Measurements from ENCODE around the gene ICE2.
"Not testable (repeated sequence)": the region's sequence is repeated elsewhere in the genome, so short reads cannot be mapped to it uniquely, and the experiment has no call there.

The ICE2 gene

DNA sequence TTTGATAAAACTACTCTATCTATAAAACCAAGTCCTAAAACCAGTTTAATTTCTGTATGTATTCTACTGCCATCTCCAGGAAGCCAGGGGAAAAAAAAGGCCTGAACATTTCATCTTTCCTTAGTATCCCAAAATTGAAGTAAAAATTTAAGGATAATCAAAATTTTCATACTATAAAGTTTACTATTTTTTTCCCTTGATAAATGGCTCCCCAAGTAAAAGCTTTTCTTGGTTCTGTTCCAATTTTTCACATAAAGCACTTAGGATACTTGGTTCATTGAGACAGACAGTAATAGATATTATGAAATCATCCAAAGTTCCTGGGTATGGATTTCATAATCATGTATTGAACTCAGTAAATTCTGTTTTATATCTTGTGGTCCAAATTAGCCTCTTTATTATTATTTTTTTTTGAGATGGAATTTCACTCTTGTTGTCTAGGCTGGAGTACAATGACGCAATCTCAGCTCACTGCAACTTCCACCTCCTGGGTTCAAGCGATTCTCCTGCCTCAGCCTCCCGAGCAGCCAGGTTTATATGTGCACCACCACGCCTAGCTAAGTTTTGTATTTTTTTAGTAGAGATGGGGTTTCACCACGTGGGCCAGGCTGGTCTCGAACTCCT is 34.5 kb downstream of the ICE2 start:
- no peak for DNase-seq

DNA sequence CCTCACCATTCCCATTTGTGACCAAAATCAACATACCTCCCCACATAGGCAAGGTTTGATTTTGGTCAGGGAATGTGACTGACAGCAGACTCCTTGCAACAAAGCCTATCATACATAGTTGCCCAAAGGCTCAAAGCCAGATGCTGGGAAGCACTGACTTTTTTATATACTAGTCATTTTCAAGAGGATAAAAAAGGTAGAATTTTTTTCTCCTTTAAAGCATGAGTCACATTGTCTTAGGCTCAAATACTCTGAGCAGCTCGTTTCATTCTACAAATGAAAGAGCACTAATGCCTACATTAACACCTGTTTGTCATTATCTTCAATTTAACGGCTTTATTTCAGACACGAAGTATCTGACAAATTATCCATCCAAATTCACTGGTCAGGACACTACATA is 36.2 kb downstream of the ICE2 start:
- DNase-seq: no peak

DNA sequence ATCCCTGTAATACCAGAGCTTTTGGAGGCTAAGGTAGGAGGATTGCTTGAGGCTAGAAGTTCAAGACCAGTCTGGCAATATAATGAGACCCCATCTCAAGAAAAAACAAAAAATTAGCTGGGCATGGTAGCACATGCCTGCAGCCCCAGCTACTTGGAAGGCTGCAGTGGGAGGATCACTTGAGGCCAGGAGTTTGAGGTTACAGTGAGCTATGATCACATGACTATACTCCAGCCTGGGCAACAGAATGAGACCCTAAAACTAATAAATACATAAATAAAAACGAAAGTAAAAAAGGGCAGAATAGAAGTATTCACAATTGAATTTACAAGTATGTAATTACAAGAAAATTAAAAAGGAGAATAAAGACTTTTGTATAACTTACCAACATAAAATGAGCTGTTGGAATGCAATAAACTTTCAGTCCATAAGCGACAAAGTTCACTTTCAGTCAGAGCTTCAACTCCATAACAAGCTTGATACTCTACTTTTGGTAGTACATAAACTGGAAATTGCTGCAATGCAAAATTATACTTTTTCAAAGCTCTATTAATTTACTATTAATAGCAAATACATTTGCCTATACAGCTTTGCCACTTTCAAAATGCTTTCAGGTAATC is 36.8 kb downstream of the ICE2 start:
- no peak for DNase-seq

DNA sequence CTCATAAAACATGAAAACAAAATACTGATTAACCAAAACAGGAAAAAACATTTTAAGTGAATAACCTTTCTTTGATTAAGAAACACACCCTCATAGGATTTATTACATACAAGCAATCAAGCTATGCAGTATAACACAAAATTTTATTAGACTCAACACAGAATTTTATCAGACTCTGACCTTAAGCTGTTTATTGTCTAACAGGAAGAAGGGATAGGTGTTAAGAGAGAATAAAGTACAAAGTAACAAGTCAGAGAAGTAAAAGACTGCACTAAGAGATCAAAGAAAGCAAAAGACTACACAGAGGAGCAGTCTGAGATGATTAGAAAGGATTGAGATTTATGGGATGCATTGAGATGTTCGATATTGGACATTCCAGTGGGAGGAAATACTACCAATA is 37.6 kb downstream of the ICE2 start:
- no peak for DNase-seq

DNA sequence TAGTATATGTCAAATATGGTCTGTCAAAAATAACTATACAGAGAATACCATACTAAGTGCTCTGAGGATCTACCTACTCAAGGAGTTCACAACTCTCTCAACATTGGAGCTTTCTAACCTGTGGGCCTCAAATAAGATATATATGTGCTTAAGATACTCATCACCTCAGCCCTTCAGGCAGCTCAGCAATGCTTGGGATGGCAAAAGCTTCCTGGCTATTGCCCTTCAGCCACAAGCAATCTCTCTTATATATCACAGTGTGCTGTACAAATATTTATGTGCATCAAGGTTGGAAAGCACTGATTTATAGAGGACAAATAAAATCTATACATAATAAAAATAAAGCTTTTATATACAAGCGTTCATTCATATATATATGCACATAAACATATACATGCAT is 40.3 kb downstream of the ICE2 start:
- DNase-seq: no peak

DNA sequence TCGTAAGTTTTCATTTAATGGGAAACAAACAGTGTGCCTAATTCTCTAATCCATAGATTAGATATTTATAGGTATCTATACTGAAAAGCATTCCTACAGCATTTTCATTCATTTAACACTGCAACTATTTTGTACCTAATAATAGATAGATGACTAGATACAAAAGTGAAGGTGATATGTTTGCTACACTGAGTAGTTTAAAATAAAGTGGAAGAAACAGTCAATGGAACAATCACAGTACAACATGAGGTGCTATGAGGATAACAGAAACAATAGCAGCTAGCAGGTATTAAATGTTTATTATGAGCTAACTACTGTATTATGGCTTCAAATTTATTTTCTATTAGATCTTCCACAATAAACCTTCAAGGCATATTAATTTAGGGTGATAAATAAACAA is 50.0 kb downstream of the ICE2 start:
- no peak for DNase-seq

DNA sequence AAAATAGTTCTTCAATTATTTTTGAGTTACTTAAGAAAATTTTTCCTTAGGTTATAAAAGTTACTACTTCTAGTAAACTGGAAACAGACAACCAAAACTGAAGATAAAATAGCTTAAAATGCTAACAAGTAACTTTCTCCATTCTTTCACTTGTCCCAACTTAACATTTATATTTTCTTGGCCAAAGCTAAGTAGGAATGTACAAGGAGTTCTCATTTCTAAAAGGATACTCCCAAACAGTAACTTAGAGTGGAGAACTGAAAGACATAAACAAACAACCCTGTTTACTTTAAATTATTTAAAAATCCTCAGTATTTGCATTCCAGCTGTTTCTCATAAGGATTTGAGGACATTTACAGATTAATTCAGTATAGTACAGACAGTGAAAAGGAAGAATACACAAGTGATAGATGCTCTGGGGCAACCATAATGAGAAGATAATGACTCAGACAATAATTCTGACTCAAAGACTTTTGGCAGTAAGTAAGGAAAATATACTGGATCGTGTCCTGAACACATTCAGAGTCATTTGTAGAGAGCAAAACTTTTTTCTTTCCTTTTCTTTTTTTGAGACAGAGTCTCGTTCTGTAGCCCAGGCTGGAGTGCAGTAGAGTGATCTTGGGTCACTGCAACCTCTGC is 52.0 kb downstream of the ICE2 start:
- no peak for DNase-seq

DNA sequence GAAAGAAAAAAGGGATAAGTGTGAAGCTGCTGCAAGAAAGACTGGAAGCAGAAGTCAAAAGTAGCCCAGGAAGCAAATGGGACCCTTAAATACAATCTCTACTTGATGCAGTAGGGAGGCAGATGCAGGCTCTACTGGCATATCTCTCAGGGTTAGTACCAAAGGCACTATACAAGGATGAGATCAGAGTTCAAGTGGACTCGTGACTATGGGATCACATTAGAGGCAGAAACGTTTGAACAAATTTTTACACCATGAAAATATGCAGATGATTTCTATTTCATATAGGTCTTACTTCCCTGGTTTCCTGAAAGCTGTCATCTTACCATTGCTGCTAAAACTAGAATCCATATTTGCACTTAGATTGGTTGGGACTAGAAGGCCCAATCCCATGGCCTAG is 53.5 kb downstream of the ICE2 start:
- no peak for DNase-seq

DNA sequence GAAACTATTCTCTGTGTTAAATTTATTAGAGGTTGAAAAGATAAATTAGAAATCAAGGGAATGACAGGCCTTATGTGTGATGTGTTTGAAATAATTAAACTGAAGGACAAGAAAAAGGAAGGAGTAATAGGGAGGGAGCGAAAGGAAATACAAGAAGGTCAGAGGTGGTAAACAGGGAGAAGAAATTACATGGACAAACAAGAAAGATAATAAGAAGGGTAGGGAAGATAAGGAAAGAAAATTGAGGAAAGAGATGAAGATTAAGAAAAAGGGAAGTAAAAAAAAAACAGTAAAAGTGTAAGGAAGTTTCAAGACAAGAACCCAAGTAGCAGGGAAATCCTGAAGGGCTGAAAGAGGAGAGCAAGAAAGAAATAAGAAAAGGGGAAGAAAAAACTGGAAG is 54.9 kb downstream of the ICE2 start:
- DNase-seq: no peak

DNA sequence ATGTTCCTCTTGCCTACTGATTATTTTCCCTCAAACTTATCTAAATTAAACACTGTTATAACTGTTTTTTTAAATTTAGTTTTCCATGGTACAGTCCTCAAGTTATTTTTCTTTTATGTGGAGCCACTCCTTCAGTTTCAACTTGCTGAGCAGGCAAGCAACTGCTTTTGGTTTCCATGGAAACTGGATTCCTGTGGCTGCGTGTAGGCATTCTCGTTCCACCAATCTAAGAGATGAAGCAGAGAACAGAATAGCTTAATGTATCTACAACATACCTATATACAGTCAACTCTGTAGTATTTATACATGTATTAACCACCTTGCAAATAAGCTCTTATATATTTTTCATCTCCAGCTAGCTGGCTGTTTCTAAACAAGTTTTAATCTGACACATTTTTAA is 55.4 kb downstream of the ICE2 start:
- no peak for DNase-seq

DNA sequence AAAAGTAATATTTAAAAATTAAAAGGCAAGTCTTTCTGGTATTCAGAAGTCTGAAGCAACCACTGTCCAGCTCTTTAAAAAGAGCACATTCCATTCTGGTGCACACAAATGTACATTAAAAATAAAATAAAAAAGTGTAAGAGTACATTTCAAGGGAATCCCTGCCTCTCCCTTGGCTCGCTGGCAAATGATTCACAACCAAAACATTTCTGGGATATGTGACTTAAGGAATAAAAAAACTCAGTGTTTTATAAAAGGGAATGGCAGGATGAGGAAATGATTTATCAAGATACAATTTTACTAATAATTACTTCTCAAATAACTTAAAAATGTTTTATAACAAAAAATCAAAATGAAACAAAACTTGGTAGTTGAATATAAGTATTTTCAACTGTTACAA is 57.4 kb downstream of the ICE2 start:
- DNase-seq: no peak

DNA sequence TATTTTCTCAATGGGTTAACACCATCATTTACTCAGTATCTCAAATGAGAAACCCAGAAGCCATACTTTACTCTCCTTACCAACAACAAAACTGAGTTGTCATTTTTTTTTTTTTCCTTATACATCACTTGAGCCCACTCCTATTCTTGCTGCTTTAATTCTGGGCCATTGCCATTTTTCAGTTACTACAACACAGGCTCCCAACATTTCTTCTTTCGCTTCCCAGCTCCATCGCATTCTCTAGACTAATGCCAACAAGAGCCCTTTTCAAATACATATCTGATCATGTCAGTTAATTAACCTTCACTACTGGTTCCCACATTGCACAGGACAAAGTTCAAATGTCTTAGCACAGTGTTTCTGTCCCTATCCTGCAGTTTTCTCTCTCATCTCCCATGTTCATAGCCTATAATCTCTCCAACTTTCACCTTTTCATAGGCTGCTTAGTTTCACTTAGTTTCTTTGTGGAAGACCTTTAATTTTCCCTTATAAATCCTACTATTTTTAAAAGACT is 58.7 kb downstream of the ICE2 start:
- DNase-seq: no peak

DNA sequence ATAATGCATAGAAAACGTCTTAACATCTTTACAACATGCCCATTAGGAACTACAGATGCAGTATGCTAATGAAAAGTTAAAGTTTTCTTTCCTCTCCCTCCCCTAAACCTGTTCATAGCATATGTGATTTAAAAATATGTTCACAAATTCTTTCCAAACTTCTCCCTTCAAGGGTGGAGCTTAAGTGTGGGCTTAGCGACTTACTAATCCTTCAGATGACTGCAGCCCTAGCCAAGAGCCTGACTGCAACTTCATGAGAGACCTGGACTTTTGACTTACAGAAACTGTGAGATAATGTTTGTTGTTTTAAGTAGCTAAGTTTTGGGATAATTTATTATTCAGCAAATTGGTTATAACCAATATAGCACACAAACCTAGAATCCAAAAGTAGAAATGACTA is 59.2 kb downstream of the ICE2 start:
- no peak for DNase-seq

DNA sequence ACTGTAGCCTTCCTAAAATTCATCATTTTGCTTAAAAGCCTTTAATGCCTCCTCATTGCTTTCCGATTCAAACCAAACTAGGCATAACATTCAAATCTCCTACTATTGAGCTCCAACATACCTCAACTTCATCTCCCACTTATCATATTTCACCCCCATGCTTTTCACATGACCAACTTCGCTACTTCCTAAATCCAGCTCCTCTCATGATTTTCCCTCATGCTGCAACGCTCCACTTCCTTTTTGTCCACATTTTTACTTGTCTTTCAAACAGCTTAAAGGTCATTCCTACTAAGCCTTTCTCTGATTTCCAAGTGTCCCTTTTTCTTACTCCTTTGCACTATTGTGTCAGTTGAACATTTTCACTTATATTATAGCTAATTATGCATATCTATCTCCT is 60.8 kb downstream of the ICE2 start:
- no peak for DNase-seq

DNA sequence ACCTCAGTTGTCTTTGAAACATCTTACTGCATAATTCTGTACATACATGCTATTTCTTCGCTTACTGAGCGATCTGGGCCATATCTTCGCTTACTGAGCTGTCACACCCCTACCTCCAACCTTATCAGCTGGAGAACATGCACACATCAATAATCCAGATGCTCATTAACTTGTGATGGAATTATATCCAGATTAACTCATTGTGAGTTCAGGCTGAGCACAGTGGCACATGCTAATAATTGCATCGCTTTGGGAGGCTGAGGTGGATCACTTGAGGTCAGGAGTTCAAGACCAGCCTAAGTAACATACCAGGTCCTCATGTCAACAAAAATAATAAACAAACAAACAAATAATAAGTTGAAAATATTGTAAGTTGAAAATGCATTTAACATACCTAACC is 61.8 kb downstream of the ICE2 start:
- no peak for DNase-seq

DNA sequence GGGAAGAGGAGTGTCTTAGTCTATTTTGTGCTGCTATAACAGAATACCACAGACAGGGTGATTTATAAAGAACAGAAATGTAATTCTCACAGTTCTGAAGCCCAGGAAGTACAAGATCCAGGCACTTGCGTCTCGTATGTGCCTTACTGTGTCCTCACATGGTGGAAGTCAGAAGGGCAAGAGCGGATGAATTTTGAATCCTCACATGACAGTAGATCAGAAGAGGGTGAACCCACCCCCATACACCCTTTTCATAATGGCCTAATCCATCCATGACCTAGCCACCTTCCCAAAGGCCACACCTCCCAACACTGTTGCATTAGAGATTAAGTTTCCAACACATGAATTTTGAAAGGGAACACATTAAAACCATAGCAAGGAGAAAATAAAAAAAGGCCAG is 62.5 kb downstream of the ICE2 start:
- DNase-seq: no peak

DNA sequence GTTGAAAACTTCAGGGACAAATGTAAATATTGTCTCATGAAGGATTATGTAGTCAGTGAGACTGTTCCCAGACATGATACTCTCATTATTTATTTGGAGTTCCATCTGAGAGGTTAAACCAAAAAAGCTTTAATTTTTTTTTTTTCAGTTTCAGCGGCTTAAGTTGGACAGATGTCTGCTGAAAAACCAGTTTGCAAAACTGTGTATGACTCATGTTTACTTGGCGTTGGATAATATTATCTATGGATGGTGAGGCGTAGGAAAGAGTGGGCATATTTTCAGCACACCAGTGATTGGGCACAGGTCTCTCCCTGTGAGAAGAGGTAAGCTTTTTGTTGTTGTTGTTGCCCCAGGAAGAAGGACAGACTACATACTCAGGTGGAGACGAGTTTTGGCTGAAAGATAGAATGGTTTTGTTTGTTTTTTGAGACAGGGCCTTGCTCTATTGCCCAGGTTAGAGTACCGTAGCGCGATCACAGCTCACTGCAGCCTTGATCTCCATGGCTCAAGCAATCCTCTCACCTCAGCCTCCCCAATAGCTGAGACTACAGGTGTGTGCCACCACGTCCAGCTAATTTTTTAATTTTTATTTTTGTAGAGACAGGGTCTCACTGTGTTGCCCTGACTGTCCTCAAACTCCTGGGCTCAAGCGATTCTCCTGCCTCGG is 64.8 kb downstream of the ICE2 start:
- no peak for DNase-seq

DNA sequence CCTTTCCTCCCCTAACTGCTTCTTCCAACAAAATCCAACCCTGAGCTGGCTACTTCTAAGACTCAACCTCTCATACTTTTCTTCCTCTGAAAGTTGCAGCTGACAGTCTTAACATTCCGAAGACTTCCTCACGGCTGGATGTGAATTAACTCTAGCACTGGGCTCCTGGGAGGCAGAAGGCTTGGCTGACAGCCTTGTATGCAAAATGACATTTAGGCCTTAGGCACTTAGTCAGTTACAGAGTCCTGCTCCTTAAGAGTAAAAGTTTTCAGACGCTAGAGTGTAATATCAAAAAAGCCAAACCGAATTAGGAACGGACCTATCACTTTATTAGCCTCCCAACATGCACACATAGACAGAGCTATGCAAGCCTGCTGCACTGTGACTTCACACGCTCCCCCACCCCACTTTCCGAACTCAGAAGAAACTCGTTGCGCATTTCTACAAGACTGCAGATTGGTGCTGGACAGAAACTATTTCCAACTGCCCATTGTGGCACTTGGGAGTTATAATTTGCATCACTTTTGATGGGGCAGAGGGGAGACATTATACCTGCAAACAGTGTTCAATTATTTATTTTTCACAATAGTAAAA is 65.6 kb downstream of the ICE2 start:
- DNase-seq: no peak

DNA sequence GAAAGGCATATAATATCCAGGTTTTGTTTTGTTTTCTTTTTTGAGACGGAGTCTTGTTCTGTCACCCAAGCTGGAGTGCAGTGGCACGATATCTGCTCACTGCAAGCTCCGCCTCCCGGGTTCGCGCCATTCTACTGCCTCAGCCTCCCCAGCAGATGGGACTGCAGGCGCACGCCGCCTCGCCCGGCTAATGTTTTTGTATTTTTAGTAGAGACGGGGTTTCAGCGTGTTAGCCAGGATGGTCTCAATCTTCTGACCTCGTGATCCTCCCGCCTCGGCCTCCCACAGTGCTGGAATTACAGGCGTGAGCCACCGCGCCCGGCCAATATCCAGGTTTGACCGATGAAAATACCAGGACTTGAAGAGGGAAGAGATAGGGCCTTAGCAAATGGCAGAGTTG is 66.1 kb downstream of the ICE2 start:
- not testable (repeated sequence) for DNase-seq

DNA sequence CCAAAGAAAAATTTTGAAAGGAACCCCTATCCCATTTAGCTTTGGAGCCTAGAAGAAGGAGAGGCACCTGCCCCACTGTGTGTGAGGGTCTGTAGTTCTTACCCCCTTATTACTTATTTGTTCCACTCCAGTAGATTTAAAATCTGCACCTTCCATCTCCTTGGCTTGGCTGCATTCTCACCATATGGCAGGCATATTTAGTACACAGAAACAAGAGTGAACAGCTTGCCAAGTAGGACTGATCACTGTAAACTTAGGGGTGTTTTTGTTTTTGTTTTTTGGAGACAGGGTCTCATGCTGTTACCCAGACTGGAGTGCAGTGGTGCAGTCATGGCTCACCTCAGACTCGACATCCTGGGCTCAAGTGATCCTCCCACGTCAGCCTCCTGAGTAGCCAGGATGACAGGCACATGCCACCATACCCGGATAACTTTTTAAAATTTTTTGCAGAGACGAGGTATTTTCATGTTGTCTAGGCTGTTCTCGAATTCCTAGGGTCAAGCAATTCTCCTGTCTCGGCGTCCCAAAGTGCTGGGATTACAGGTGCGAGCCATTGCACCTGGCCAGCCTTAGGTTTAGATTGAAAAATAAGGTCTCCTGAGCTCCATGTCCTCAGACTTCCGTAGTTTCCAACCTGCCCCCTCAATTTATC is 67.0 kb downstream of the ICE2 start:
- DNase-seq: no peak

DNA sequence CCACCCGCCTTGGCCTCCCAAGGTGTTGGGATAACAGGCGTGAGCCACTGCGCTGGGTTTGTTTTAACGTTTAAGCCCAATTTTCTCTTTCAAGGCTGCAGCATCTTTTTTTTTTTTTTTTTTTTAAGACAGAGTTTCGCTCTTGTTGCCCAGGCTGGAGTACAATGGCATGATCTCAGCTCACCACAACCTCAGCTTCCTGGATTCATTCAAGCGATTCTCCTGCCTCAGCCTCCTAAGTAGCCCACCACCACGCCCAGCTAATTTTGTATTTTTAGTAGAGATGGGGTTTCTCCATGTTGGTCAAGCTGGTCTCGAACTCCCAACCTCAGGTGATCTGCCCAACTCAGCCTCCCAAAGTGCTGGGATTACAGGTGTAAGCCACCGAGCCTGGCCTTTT is 68.6 kb downstream of the ICE2 start:
- DNase-seq: not testable (repeated sequence)

DNA sequence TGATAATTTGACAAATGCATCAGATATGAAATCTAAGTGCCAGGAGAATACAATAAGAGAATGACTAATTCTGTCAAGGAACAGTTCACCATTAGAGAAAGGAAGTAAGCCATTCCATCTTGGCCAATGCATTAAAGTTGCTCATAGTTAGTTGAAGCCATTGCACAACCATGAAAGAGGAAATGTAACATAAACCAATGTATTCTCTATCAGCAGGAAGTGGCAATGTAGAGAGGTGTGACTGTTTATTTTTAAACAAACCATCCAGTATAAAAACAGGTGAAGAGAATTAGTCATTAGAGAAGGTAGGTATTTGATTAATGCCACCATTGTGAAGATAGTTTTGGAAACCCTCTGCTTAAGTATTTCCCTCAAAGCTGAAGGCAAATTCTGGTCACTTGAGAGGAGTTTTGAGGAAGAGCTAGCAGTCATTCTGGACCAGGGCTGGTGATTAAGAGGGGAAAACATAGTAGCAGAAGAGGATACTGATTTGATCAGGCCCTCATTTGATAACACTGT is 70.4 kb downstream of the ICE2 start:
- no peak for DNase-seq

DNA sequence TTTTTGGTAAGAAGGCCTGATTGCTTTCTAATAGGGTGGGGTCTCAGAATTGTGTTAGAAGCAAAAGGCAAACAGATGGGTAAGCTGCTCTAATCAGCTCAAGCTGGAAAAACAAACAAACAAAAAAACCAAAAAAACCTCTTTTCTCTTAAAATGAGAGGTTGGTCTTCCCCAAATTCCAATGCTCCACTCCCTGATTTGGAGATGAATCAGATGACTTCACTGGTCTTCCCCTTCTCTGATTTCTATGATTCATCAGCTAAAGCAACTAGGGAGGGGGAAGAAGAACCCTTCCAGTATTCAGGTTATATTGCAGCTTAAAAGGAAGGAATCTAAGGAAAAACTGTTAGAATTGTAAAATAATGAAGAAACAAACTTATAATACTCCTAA is 71.5 kb downstream of the ICE2 start:
- DNase-seq: no peak

All from activated CD4-positive, CD25-positive, alpha-beta regulatory T cell (primary cell).